Endothelial cell of umbilical vein (primary cell): Measurements from ENCODE around the gene TMEM131. TPM values are rescaled to one million over a fixed set of nuclear protein-coding genes. Genes with fewer than 3 reads are reported as not detected.

Source experiments
- BruUV-seq: library from RNA; stranded (reverse); fragments of 400-500 nt; replicated peaks from 2 replicates; lab custom pipeline; 2021; lab: Mats Ljungman, UMichigan
- CTCF ChIA-PET: fragments of 300-600, 350-600 bp; sonication (Branson Sonifier 250); formaldehyde crosslinking; loops from one replicate; lab custom pipeline; 2021; ENCODE audit warnings: antibody characterized with exemption, inconsistent platforms; lab: Charles Lee
- POLR2A ChIA-PET: fragments of 300-600, 350-600 bp; sonication (Branson Sonifier 250); formaldehyde crosslinking; loops from one replicate; lab custom pipeline; 2021; ENCODE audit warnings: antibody characterized with exemption, inconsistent platforms; lab: Charles Lee
- DNase-seq: peaks from one replicate; pipeline ENCODE4 v3.0.0-alpha.2; 2011; ENCODE audit warnings: low read depth, low spot score
- FAIRE-seq: peaks from 2 replicates; lab custom pipeline; 2011; peaks lifted over from hg19 to GRCh38; lab: Jason Lieb, UNC
- H2AFZ ChIP-seq: 2 replicates; pipeline ENCODE4 v1.6.0; 2012; ENCODE audit warnings: low read depth, low read length, control low read depth, inconsistent platforms
- H3K27ac ChIP-seq: 2 replicates; pipeline ENCODE4 v1.5.1; 2011; ENCODE audit warnings: low read depth, mild to moderate bottlenecking, control low read depth, low read length, moderate library complexity; ENCODE audit not compliant: insufficient read depth
- H3K27me3 ChIP-seq, 2 experiments: 2 replicates each; pipeline versions ENCODE4 v1.6.0 to v1.6.1; 2011; ENCODE audit warnings: low read length in 2 of 2, mixed read lengths in 1 of 2; ENCODE audit not compliant: control insufficient read depth in 2 of 2, insufficient read depth in 2 of 2
- H3K36me3 ChIP-seq, 2 experiments: 2 replicates in 1 of 2; 3 replicates in 1 of 2; pipeline ENCODE4 v1.5.1; 2011; ENCODE audit warnings: low read length in 2 of 2, mild to moderate bottlenecking in 1 of 2, moderate library complexity in 1 of 2; ENCODE audit not compliant: control insufficient read depth in 2 of 2, insufficient read depth in 2 of 2; ENCODE audit errors: extremely low read depth in 1 of 2
- H3K4me1 ChIP-seq: 3 replicates; pipeline ENCODE4 v1.5.1; 2011; ENCODE audit warnings: mild to moderate bottlenecking, low read length; ENCODE audit not compliant: control insufficient read depth, insufficient read depth; ENCODE audit errors: extremely low read depth
- H3K4me2 ChIP-seq: 2 replicates; pipeline ENCODE4 v1.6.1; 2011; ENCODE audit warnings: low read length, control low read depth, mixed read lengths; ENCODE audit not compliant: insufficient read depth
- H3K4me3 ChIP-seq, 3 experiments: fragments of 200-600 bp in 1 of 3; sonication (generic), shearing (Covaris generic) in 1 of 3; replicated peaks in 1 of 3; 2 replicates each; pipeline ENCODE4 v1.5.1; 2011 to 2016; ENCODE audit warnings: control low read depth in 3 of 3, low read length in 3 of 3, mild to moderate bottlenecking in 2 of 3, inconsistent platforms in 1 of 3, low read depth in 1 of 3, moderate library complexity in 1 of 3; ENCODE audit not compliant: insufficient read depth in 1 of 3
- H3K79me2 ChIP-seq: 2 replicates; pipeline ENCODE4 v1.6.0; 2012; ENCODE audit warnings: low read length, inconsistent platforms; ENCODE audit not compliant: control insufficient read depth, insufficient read depth
- H3K9ac ChIP-seq: replicated peaks from 2 replicates; pipeline ENCODE3; 2011; ENCODE audit warnings: low read length, control low read depth; ENCODE audit not compliant: insufficient read depth; ENCODE audit errors: extremely low read depth
- H3K9me1 ChIP-seq: replicated peaks from 3 replicates; pipeline ENCODE4 v1.6.0; 2011; ENCODE audit warnings: mild to moderate bottlenecking, low read length; ENCODE audit not compliant: control insufficient read depth, insufficient read depth; ENCODE audit errors: extremely low read depth
- H3K9me3 ChIP-seq: replicated peaks from 2 replicates; pipeline ENCODE4 v1.5.1; 2012; ENCODE audit warnings: low read length, inconsistent platforms; ENCODE audit not compliant: control insufficient read depth, insufficient read depth
- H4K20me1 ChIP-seq: replicated peaks from 2 replicates; pipeline ENCODE3; 2011; ENCODE audit warnings: mild to moderate bottlenecking, low read length; ENCODE audit not compliant: control insufficient read depth, insufficient read depth; ENCODE audit errors: extremely low read depth
- CTCF ChIP-seq, 2 donors: IDR thresholded peaks; 1 replicate in 1 of 2; 2 replicates in 1 of 2; pipeline ENCODE4 v1.5.1; 2011; ENCODE audit warnings: low read length in 2 of 2, mild to moderate bottlenecking in 2 of 2, moderate library complexity in 2 of 2, control low read depth in 1 of 2, inconsistent platforms in 1 of 2, low read depth in 1 of 2; ENCODE audit not compliant: insufficient read depth in 1 of 2; ENCODE audit errors: extremely low read depth in 1 of 2
- EZH2 ChIP-seq: IDR thresholded peaks from 2 replicates; pipeline ENCODE4 v1.6.1; 2012; ENCODE audit warnings: borderline replicate concordance, low read depth, mild to moderate bottlenecking, moderate library complexity, low read length, inconsistent platforms; ENCODE audit not compliant: severe bottlenecking
- FOS ChIP-seq: IDR thresholded peaks from 2 replicates; pipeline ENCODE4 v1.6.1; 2011; ENCODE audit warnings: mild to moderate bottlenecking, low read length, moderate library complexity, borderline replicate concordance; ENCODE audit not compliant: insufficient read depth
- GATA2 ChIP-seq: IDR thresholded peaks from 2 replicates; pipeline ENCODE4 v1.7.0; 2011; ENCODE audit warnings: low read depth, mild to moderate bottlenecking, moderate library complexity, mixed read lengths, low read length; ENCODE audit not compliant: insufficient read length, insufficient read depth
- JUN ChIP-seq: IDR thresholded peaks from 2 replicates; pipeline ENCODE4 v1.6.1; 2011; ENCODE audit warnings: borderline replicate concordance, low read depth; ENCODE audit not compliant: insufficient read length, insufficient read depth
- MAX ChIP-seq: IDR thresholded peaks from 2 replicates; pipeline ENCODE4 v1.6.1; 2011; ENCODE audit not compliant: insufficient read depth, insufficient read length
- MYC ChIP-seq: IDR thresholded peaks from one replicate; pipeline ENCODE4 v1.6.1; 2011; ENCODE audit warnings: mild to moderate bottlenecking, low read depth, low read length
- POLR2A ChIP-seq: IDR thresholded peaks from 2 replicates; pipeline ENCODE4 v1.6.1; 2012; ENCODE audit warnings: low read depth, mild to moderate bottlenecking, control low read depth, low read length
- POLR2AphosphoS5 ChIP-seq: IDR thresholded peaks from 2 replicates; pipeline ENCODE4 v1.6.1; 2012; ENCODE audit warnings: low read depth, mild to moderate bottlenecking, control low read depth, low read length, moderate library complexity; ENCODE audit not compliant: insufficient read depth
- dilution Hi-C: fragments of 300-500 bp; cut with MboI; formaldehyde crosslinking; loops from one replicate; pipeline ENCODE4 v1.15.0; 2019; ENCODE audit warnings: low sequenced_read_pairs; ENCODE audit not compliant: extremely low pct_ligation_motif_present
- intact Hi-C: fragments of 100-400 bp; cut with micrococcal nuclease; formaldehyde crosslinking; loops from one replicate; pipeline ENCODE4 v1.10.0; 2022
- polyA plus RNA-seq, 4 experiments: library from polyadenylated mRNA; depleted of rRNA in 3 of 4; stranded (reverse) in 3 of 4; unstranded in 1 of 4; fragments of >200 nt; gene quantifications; 2 replicates each; pipeline versions ENCODE4 v1.2.1 to v1.2.3, GENCODE V29; 2011 to 2012; ENCODE audit warnings: missing spikeins in 1 of 4
- total RNA-seq: library from RNA; stranded (reverse); gene quantifications from 2 replicates; pipeline ENCODE4 v1.2.3, GENCODE V29; 2021

Gene TMEM131
- total and polyA plus RNA-seq, 2 donors (not counting 3 experiments of a cell fraction or from before 2014, with no cell fraction given): 12.2 to 28.6 TPM

- intact Hi-C loops (no loop called here), dilution Hi-C loops (no loop called here)
- Histone ChIP-seq H2AFZ (no peak overlapping the region), H4K20me1 (no peaks in the 10 kb centered on the region), H3K27me3 (no peaks in the 10 kb centered on the region), H3K4me1 (no peaks in the 10 kb centered on the region), H3K36me3 (no peaks in the 10 kb centered on the region), H3K27ac (no peak overlapping the region), H3K4me3 (no peak overlapping the region), H3K4me2 (no peak overlapping the region), H3K9me1 (no peaks in the 10 kb centered on the region), H3K9ac (no peak overlapping the region), H3K79me2 (no peaks in the 10 kb centered on the region), H3K9me3 (no peaks in the 10 kb centered on the region)
- BruUV-seq: no TSS peak
- TF ChIP-seq POLR2AphosphoS5 (no peak), POLR2A (no peak), CTCF (IDR thresholded peaks at IDR 0.05; ENCODE audit: extremely low read depth in 1 of 2, insufficient read depth in 1 of 2, low read depth in 1 of 2, low read length in 2 of 2) (no peak), MAX (no peak), JUN (no peak), GATA2 (no peak), MYC (no peak), FOS (no peak), EZH2 (no peak)
- FAIRE-seq (no peak), DNase-seq (no peak)
- POLR2A ChIA-PET: no interaction called here
- CTCF ChIA-PET: interaction anchor here (1.2 to 3.2 kb wide), 2 partner anchors 9 to 12 kb away, joined by 3 to 14 read pairs; no protein-coding TSS in a partner anchor
Observed at GRCh38 chr2:97731274-97732020, 264.3 kb downstream of the TMEM131 start.
